GM18873 (cell line): Measurements from ENCODE around the gene ARHGEF35.
"Not testable (repeated sequence)": the region's sequence is repeated elsewhere in the genome, so short reads cannot be mapped to it uniquely, and the experiment has no call there.

Source experiments
- ATAC-seq: cut with Tn5 transposase; IDR thresholded peaks from one replicate; pipeline ENCODE4 v1.9.1; 2021; ENCODE audit warnings: mild to moderate bottlenecking, moderate library complexity, moderate number of reproducible peaks; ENCODE audit not compliant: unreplicated experiment, low FRiP score

The ARHGEF35 gene

GRCh38 chr7:144183166-144183565 lies 12.5 kb downstream of the ARHGEF35 start, which contains the start of gene CTAGE4:
Gene CTAGE4, plus strand, starts transcription at chr7:144183466. Its CDS starts 38 bp downstream, at chr7:144183504.
- ATAC-seq: not testable (repeated sequence)

- ATAC-seq: not testable (repeated sequence)
Observed at GRCh38 chr7:144179165-144179479, 16.5 kb downstream of the ARHGEF35 start.

- peak; percentile 96 for ATAC-seq
Observed at GRCh38 chr7:144178380-144179164, 17.1 kb downstream of the ARHGEF35 start.

- ATAC-seq: no peak
Observed at GRCh38 chr7:144174613-144175012, 21.0 kb downstream of the ARHGEF35 start.

GRCh38 chr7:144171594-144172350 lies 23.9 kb downstream of the ARHGEF35 start:
- not testable (repeated sequence) for ATAC-seq

GRCh38 chr7:144164784-144165183 lies 30.8 kb downstream of the ARHGEF35 start:
- ATAC-seq: no peak

- no peak for ATAC-seq
Observed at GRCh38 chr7:144158861-144159260, 36.8 kb downstream of the ARHGEF35 start.

GRCh38 chr7:144148224-144148827 lies 47.3 kb downstream of the ARHGEF35 start:
- no peak for ATAC-seq

GRCh38 chr7:144144426-144144825 lies 51.2 kb downstream of the ARHGEF35 start:
- no peak for ATAC-seq

- ATAC-seq: no peak
Observed at GRCh38 chr7:144142187-144142586, 53.4 kb downstream of the ARHGEF35 start.

GRCh38 chr7:144137501-144137900 lies 58.1 kb downstream of the ARHGEF35 start:
- ATAC-seq: no peak
